Neural cell (in vitro differentiated cells): Measurements from ENCODE around the gene DMRT1.

Experiments used
- EP300 ChIP-seq: fragments of 450-650 bp; conservative IDR thresholded peaks from 2 replicates; pipeline ENCODE4 v1.6.1; 2014; ENCODE audit warnings: antibody characterized with exemption, mild to moderate bottlenecking, moderate library complexity; ENCODE audit not compliant: poor library complexity, severe bottlenecking
- EZH2 ChIP-seq: fragments of 200-600, 300-800 bp; shearing (Covaris generic), sonication (generic); IDR thresholded peaks from 2 replicates; pipeline ENCODE4 v1.6.1; 2014; ENCODE audit warnings: antibody characterized with exemption, low read length, borderline replicate concordance, mild to moderate bottlenecking; ENCODE audit not compliant: insufficient read depth, poor library complexity, severe bottlenecking
- POLR2AphosphoS5 ChIP-seq: IDR thresholded peaks from 2 replicates; pipeline ENCODE4 v1.6.1; 2012
- SMC3 ChIP-seq: fragments of 450-650 bp; conservative IDR thresholded peaks from 2 replicates; pipeline ENCODE4 v1.6.1; 2014; ENCODE audit warnings: antibody characterized with exemption, mild to moderate bottlenecking, moderate library complexity; ENCODE audit not compliant: poor library complexity
- TF ChIP-seq, protein P1 (sequence below): fragments of 450-650 bp; IDR thresholded peaks from 2 replicates; pipeline ENCODE4 v1.5.1; 2014; ENCODE audit warnings: antibody characterized with exemption, mild to moderate bottlenecking, moderate library complexity; ENCODE audit not compliant: poor library complexity, severe bottlenecking

DNA sequence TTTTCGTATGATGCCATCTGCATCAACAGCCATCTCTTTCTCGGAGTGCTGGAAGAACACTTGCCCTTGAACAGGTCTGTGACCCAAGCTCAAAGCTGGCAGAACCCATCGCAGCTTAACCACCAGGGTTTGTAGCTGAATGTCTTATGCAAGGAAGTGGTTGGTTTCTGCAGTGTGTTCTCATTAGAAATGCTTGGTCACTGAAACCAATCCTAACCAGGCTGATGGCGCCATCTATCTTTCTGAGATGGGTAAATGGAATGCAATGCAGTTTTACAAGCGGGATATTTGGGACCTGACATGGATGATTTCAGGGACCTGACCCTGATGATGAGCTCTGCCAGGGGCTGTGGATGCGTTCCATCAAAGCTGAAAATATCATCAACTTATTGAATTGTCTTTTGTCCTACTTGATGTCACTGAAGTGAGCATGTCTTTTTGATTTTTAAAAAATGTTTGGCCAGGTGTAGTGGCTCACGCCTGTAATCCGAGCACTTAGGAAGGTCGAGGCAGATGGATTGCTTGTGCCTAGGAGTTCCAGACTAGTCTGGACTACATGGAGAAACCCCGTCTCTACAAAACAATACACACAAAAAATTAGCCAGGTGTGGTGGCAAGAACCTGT is 163.7 kb downstream of the DMRT1 start:
- TF ChIP-seq, protein P1, sequence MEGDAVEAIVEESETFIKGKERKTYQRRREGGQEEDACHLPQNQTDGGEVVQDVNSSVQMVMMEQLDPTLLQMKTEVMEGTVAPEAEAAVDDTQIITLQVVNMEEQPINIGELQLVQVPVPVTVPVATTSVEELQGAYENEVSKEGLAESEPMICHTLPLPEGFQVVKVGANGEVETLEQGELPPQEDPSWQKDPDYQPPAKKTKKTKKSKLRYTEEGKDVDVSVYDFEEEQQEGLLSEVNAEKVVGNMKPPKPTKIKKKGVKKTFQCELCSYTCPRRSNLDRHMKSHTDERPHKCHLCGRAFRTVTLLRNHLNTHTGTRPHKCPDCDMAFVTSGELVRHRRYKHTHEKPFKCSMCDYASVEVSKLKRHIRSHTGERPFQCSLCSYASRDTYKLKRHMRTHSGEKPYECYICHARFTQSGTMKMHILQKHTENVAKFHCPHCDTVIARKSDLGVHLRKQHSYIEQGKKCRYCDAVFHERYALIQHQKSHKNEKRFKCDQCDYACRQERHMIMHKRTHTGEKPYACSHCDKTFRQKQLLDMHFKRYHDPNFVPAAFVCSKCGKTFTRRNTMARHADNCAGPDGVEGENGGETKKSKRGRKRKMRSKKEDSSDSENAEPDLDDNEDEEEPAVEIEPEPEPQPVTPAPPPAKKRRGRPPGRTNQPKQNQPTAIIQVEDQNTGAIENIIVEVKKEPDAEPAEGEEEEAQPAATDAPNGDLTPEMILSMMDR = peak; percentile 88
- TF ChIP-seq EP300 (no peak), EZH2 (no peak), POLR2AphosphoS5 (no peak), SMC3 (peak; percentile 85)
